Gastroesophageal sphincter (tissue), 3 donors: Measurements from ENCODE around the gene ATP11A.

Source experiments
- EP300 ChIP-seq: sonication (generic); formaldehyde crosslinking; IDR thresholded peaks from one replicate; pipeline ENCODE4 v1.6.1; 2017; ENCODE audit warnings: antibody characterized with exemption, mild to moderate bottlenecking
- POLR2A ChIP-seq, 2 donors: fragments of 450-650 bp; IDR thresholded peaks; one replicate each; pipeline ENCODE4 v1.6.1; 2017; ENCODE audit warnings: antibody characterized with exemption in 2 of 2, mild to moderate bottlenecking in 2 of 2, moderate library complexity in 1 of 2
- TF ChIP-seq, protein P1 (sequence below), 4 experiments: fragments of 200-600 bp in 2 of 4; fragments of 450-650 bp in 2 of 4; sonication (generic) in 1 of 4; IDR thresholded peaks; one replicate each; pipeline ENCODE4 v1.5.1; 2017 to 2019; ENCODE audit warnings: antibody characterized with exemption in 4 of 4, mild to moderate bottlenecking in 2 of 4, moderate library complexity in 2 of 4

DNA sequence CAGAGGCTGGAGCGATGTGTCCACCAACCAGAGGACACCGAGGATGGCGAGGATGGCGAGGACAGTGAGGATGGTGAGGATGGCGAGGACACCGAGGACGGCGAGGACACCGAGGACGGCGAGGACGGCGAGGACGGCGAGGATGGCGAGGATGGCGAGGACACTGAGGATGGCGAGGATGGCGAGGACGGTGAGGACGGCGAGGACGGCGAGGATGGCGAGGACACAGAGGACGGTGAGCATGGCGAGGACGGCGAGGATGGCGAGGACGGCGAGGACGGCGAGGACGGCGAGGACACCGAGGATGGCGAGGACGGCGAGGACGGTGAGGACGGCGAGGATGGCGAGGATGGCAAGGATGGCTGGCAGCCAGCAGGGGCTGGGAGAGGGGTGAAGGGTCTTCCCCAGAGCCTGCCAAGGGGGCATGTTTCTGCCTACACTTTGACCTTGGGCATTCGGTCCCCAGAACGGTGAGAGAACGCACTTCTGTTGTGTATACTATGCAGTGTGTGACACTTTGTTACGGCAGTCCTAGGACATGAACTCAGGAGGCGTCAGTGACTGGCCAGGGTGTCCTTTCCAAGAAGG, 44.4 kb upstream of the ATP11A start:
- TF ChIP-seq, protein P1, sequence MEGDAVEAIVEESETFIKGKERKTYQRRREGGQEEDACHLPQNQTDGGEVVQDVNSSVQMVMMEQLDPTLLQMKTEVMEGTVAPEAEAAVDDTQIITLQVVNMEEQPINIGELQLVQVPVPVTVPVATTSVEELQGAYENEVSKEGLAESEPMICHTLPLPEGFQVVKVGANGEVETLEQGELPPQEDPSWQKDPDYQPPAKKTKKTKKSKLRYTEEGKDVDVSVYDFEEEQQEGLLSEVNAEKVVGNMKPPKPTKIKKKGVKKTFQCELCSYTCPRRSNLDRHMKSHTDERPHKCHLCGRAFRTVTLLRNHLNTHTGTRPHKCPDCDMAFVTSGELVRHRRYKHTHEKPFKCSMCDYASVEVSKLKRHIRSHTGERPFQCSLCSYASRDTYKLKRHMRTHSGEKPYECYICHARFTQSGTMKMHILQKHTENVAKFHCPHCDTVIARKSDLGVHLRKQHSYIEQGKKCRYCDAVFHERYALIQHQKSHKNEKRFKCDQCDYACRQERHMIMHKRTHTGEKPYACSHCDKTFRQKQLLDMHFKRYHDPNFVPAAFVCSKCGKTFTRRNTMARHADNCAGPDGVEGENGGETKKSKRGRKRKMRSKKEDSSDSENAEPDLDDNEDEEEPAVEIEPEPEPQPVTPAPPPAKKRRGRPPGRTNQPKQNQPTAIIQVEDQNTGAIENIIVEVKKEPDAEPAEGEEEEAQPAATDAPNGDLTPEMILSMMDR (IDR thresholded peaks at IDR 0.05): no peak
- TF ChIP-seq POLR2A (IDR thresholded peaks at IDR 0.05) (no peak), EP300 (no peak)
